B cell (primary cell): Measurements from ENCODE around the gene B3GNT7. TPM values are rescaled to one million over a fixed set of nuclear protein-coding genes. Genes with fewer than 3 reads are reported as not detected.
A peak's percentile ranks its signal among the peaks of the same experiment; 100 is the strongest.

ENCODE experiments used
- ATAC-seq: fragments of 200-7000 bp; cut with Tn5 transposase; one replicate; pipeline ENCODE4 v1.10.0; 2021; ENCODE audit warnings: low read depth, mild to moderate bottlenecking, moderate number of reproducible peaks, moderate library complexity
- CTCF ChIA-PET: fragments of 350-600 bp; sonication (Branson Sonifier 250); formaldehyde crosslinking; loops from one replicate; lab custom pipeline; 2021; ENCODE audit warnings: antibody characterized with exemption, inconsistent platforms; lab: Charles Lee
- POLR2A ChIA-PET: fragments of 350-600 bp; sonication (Branson Sonifier 250); formaldehyde crosslinking; loops from one replicate; lab custom pipeline; 2021; ENCODE audit warnings: antibody characterized with exemption; lab: Charles Lee
- DNase-seq: peaks from one replicate; pipeline ENCODE4 v3.0.0; 2013
- H2AFZ ChIP-seq: 2 replicates; pipeline ENCODE4 v1.6.1; 2012; ENCODE audit warnings: mild to moderate bottlenecking, low read depth, low read length; ENCODE audit not compliant: insufficient read depth, poor library complexity, severe bottlenecking
- H3K27ac ChIP-seq, 2 donors: 1 replicate in 1 of 2; 2 replicates in 1 of 2; pipeline ENCODE4 v1.5.1; 2012 to 2013; ENCODE audit warnings: low read length in 2 of 2, mild to moderate bottlenecking in 2 of 2, moderate library complexity in 1 of 2
- H3K27me3 ChIP-seq, 4 experiments: fragments of 200-600 bp in 1 of 4; sonication (generic) in 1 of 4; replicated peaks in 1 of 4; 1 replicate in 2 of 4; 2 replicates in 2 of 4; pipeline versions ENCODE4 v1.6.1 to v1.7.0; 2013 to 2016; ENCODE audit warnings: low read length in 3 of 4, mild to moderate bottlenecking in 2 of 4, mixed read lengths in 1 of 4, moderate library complexity in 1 of 4; ENCODE audit not compliant: insufficient read depth in 4 of 4, control insufficient read depth in 3 of 4; ENCODE audit errors: control extremely low read depth in 1 of 4
- H3K36me3 ChIP-seq, 2 experiments: replicated peaks in 1 of 2; 1 replicate in 1 of 2; 2 replicates in 1 of 2; pipeline versions ENCODE4 v1.6.1 to v1.7.1; 2013; ENCODE audit warnings: low read length in 1 of 2; ENCODE audit not compliant: insufficient read depth in 2 of 2, control insufficient read depth in 1 of 2; ENCODE audit errors: control extremely low read depth in 1 of 2, extremely low read depth in 1 of 2
- H3K4me1 ChIP-seq, 2 donors: fragments of 200-600 bp in 1 of 2; sonication (generic) in 1 of 2; 1 replicate in 1 of 2; 2 replicates in 1 of 2; pipeline versions ENCODE4 v1.5.1 to v1.6.1; 2013 to 2017; ENCODE audit warnings: low read length in 2 of 2; ENCODE audit not compliant: control insufficient read depth in 2 of 2, insufficient read depth in 2 of 2
- H3K4me2 ChIP-seq: replicated peaks from 2 replicates; pipeline ENCODE3; 2012; ENCODE audit warnings: mild to moderate bottlenecking, low read depth, low read length; ENCODE audit not compliant: poor library complexity, severe bottlenecking
- H3K4me3 ChIP-seq, 5 experiments: fragments of 200-600 bp in 1 of 5; sonication (generic) in 1 of 5; 1 replicate in 3 of 5; 2 replicates in 2 of 5; pipeline versions ENCODE4 v1.5.1 to v1.7.0; 2011 to 2016; ENCODE audit warnings: low read length in 4 of 5, mild to moderate bottlenecking in 4 of 5, low read depth in 2 of 5, control low read depth in 1 of 5, moderate library complexity in 1 of 5; ENCODE audit not compliant: insufficient read depth in 1 of 5; ENCODE audit errors: control extremely low read depth in 1 of 5, extremely low read depth in 1 of 5
- H3K79me2 ChIP-seq: fragments of 200-600 bp; sonication (generic); one replicate; pipeline ENCODE4 v1.6.0; 2016; ENCODE audit warnings: low read length; ENCODE audit not compliant: control insufficient read depth, insufficient read depth
- H3K9ac ChIP-seq: fragments of 200-600 bp; sonication (generic); 2 replicates; pipeline ENCODE4 v1.6.1; 2017; ENCODE audit warnings: mild to moderate bottlenecking, low read length, moderate library complexity
- H3K9me3 ChIP-seq, 3 donors: one replicate each; pipeline versions ENCODE4 v1.6.1 to v1.7.1; 2013; ENCODE audit warnings: low read length in 2 of 3; ENCODE audit not compliant: control insufficient read depth in 2 of 3, insufficient read depth in 1 of 3; ENCODE audit errors: control extremely low read depth in 1 of 3
- H4K20me1 ChIP-seq: 2 replicates; pipeline ENCODE4 v1.6.0; 2012; ENCODE audit warnings: mild to moderate bottlenecking, low read length; ENCODE audit not compliant: insufficient read depth, control insufficient read depth, poor library complexity, severe bottlenecking
- H3K27ac Mint-ChIP-seq: one replicate; pipeline ENCODE4 v1.8.0; 2021; ENCODE audit warnings: mixed read lengths
- H3K27me3 Mint-ChIP-seq: one replicate; pipeline ENCODE4 v1.8.0; 2021; ENCODE audit warnings: mixed read lengths
- H3K4me1 Mint-ChIP-seq: one replicate; pipeline ENCODE4 v1.8.0; 2021; ENCODE audit warnings: mixed read lengths
- H3K4me3 Mint-ChIP-seq: one replicate; pipeline ENCODE4 v1.8.0; 2021; ENCODE audit warnings: mixed read lengths
- H3K9me3 Mint-ChIP-seq: one replicate; pipeline ENCODE4 v1.8.0; 2022; ENCODE audit warnings: mixed read lengths; ENCODE audit not compliant: insufficient read depth
- CTCF ChIP-seq: fragments of 200-600 bp; IDR thresholded peaks from one replicate; pipeline ENCODE4 v1.8.0; 2022; ENCODE audit warnings: antibody characterized with exemption, mild to moderate bottlenecking
- EZH2 ChIP-seq: IDR thresholded peaks from 2 replicates; pipeline ENCODE4 v1.6.1; 2012; ENCODE audit warnings: borderline replicate concordance, low read depth, mild to moderate bottlenecking, moderate library complexity, low read length; ENCODE audit not compliant: insufficient read depth, poor library complexity, severe bottlenecking
- WGBS: methylation state at CpG from one replicate; pipeline ENCODE4 v1.1.5; 2013; ENCODE audit warnings: missing lambda C conversion rate; ENCODE audit not compliant: insufficient coverage; 5-methylcytosine and 5-hydroxymethylcytosine counted together
- intact Hi-C: fragments of 100-400 bp; cut with micrococcal nuclease; formaldehyde crosslinking; loops from one replicate; pipeline ENCODE4 v1.10.0; 2022
- polyA plus RNA-seq: library from polyadenylated mRNA; depleted of rRNA; stranded (reverse); fragments of >200 nt; gene quantifications from 2 replicates; pipeline ENCODE4 v1.2.3, GENCODE V29; 2012
- total RNA-seq, 2 donors: library from RNA; stranded (reverse); fragments of 120-200 nt in 1 of 2; gene quantifications; 1 replicate in 1 of 2; 2 replicates in 1 of 2; pipeline versions ENCODE4 v1.2.3 to v1.2.4, GENCODE V29; 2013 to 2022

Gene B3GNT7
- total and polyA plus RNA-seq, 2 donors (not counting 1 experiment from before 2014, with no cell fraction given) = 5.7 to 14.3 TPM

- WGBS = 2% methylated on average over 66 of the region's 67 CpGs
- Histone ChIP-seq H3K9ac (peak overlapping the region; percentile 61), H3K36me3 (no peaks in the 10 kb centered on the region), H2AFZ (peak overlapping the region; percentile 82), H3K4me3 (peak overlapping the region in 4 of 5 experiments; percentile 10 to 62 (median 52)), H3K4me2 (peak overlapping the region; percentile 88), H4K20me1 (no peaks in the 10 kb centered on the region), H3K79me2 (no peaks in the 10 kb centered on the region), H3K4me1 (peaks cover 12 to 13% of the 10 kb centered on the region in 2 donors), H3K9me3 (peaks cover 0 to 7% (median 7%) of the 10 kb centered on the region in 3 donors), H3K27me3 (peaks cover 0 to 24% (median 10%) of the 10 kb centered on the region in 4 experiments), H3K27ac (no peak overlapping the region)
- ChIA-PET POLR2A (interaction anchor here (0.6 to 1.1 kb wide), 3 partner anchors 15 to 184 kb away, joined by 3 read pairs; no protein-coding TSS in a partner anchor), CTCF (interaction anchor here (0.9 to 21.6 kb wide), 20 partner anchors 9 to 587 kb away, joined by 3 to 325 read pairs (median 6); partner anchors contain the start of gene B3GNT7)
- H3K9me3 Mint-ChIP-seq = no peaks in the 10 kb centered on the region
- H3K27me3 Mint-ChIP-seq = peaks cover 21% of the 10 kb centered on the region
- TF ChIP-seq EZH2 (no peak), CTCF (peak; percentile 87)
- ATAC-seq (peak; percentile 100), DNase-seq (peak; percentile 88)
- peak overlapping the region; percentile 80 for H3K4me3 Mint-ChIP-seq
- intact Hi-C loops = loop anchor here (1.0 to 2.0 kb wide), 5 partner anchors 40 to 308 kb away; no protein-coding TSS in a partner anchor
- no peak overlapping the region for H3K27ac Mint-ChIP-seq
- H3K4me1 Mint-ChIP-seq = peaks cover 7% of the 10 kb centered on the region
Observed at GRCh38 chr2:231411831-231412617, 16.5 kb downstream of the B3GNT7 start.

- Histone ChIP-seq H3K4me3 (peak overlapping the region in 3 of 5 experiments; percentile 48 to 62 (median 56)), H3K4me2 (peak overlapping the region; percentile 88), H4K20me1 (no peaks in the 10 kb centered on the region), H3K9me3 (peaks cover 0 to 7% (median 7%) of the 10 kb centered on the region in 3 donors), H3K36me3 (no peaks in the 10 kb centered on the region), H3K27ac (no peak overlapping the region), H3K79me2 (no peaks in the 10 kb centered on the region), H3K27me3 (peaks cover 0 to 24% (median 10%) of the 10 kb centered on the region in 4 experiments), H3K4me1 (peaks cover 12 to 13% of the 10 kb centered on the region in 2 donors), H2AFZ (peak overlapping the region; percentile 82), H3K9ac (no peak overlapping the region)
- WGBS = 64% methylated on average over 9 of the region's 9 CpGs
- TF ChIP-seq EZH2 (no peak), CTCF (peak; percentile 30)
- ChIA-PET CTCF (interaction anchor here (1.0 to 21.6 kb wide), 17 partner anchors 8 to 312 kb away, joined by 3 to 325 read pairs (median 6); partner anchors contain the start of gene B3GNT7), POLR2A (interaction anchor here (0.6 to 1.1 kb wide), 3 partner anchors 16 to 184 kb away, joined by 3 read pairs; no protein-coding TSS in a partner anchor)
- Mint-ChIP-seq H3K4me3 (peak overlapping the region; percentile 46), H3K27me3 (peaks cover 21% of the 10 kb centered on the region), H3K9me3 (no peaks in the 10 kb centered on the region), H3K4me1 (peaks cover 7% of the 10 kb centered on the region), H3K27ac (no peak overlapping the region)
- intact Hi-C loops = loop anchor here (1.0 to 2.0 kb wide), 5 partner anchors 40 to 308 kb away; no protein-coding TSS in a partner anchor
- ATAC-seq (no peak), DNase-seq (no peak)
Observed at GRCh38 chr2:231412618-231412963, 17.1 kb downstream of the B3GNT7 start.
